HCT116 (cell line): ENCODE data around the gene APOM. TPM values are rescaled to one million over a fixed set of nuclear protein-coding genes. Genes with fewer than 3 reads are reported as not detected.

Experiments used
- ATAC-seq: fragments of 200-7000 bp; cut with Tn5 transposase; 2 replicates; pipeline ENCODE4 v1.9.1; 2020; ENCODE audit warnings: mild to moderate bottlenecking, moderate library complexity
- BruUV-seq: library from RNA; stranded (reverse); fragments of 400-500 nt; replicated peaks from 2 replicates; lab custom pipeline; 2021; lab: Mats Ljungman, UMichigan
- CTCF ChIA-PET: fragments of 300-600 bp; sonication (Branson Sonifier 250); formaldehyde crosslinking; loops from one replicate; lab custom pipeline; 2021; ENCODE audit warnings: antibody characterized with exemption; lab: Charles Lee
- POLR2A ChIA-PET: fragments of 300-600, 350-600 bp; sonication (Branson Sonifier 250); formaldehyde crosslinking; loops from one replicate; lab custom pipeline; 2021; ENCODE audit warnings: antibody characterized with exemption; lab: Charles Lee
- RAD21 ChIA-PET, 2 experiments: fragments of 300-600 bp; sonication (Branson Sonifier 250); formaldehyde crosslinking; loops; one replicate each; lab custom pipeline; 2023; ENCODE audit warnings: low total read pairs in 2 of 2; ENCODE audit not compliant: uncharacterized antibody in 2 of 2, unreplicated experiment in 2 of 2, low non-redundant PET in 1 of 2; lab: Charles Lee
- DNase-seq: peaks from one replicate; pipeline ENCODE4 v3.0.0-alpha.2; 2010; ENCODE audit warnings: low read depth, low spot score
- H2AFZ ChIP-seq: fragments of 200-600 bp; shearing (Covaris generic), sonication (generic); 2 replicates; pipeline ENCODE4 v1.6.1; 2017; ENCODE audit warnings: low read depth, mixed run types, mixed read lengths, antibody characterized with exemption, low read length; ENCODE audit not compliant: poor library complexity, severe bottlenecking
- H3K27ac ChIP-seq: 2 replicates; pipeline ENCODE4 v1.5.1; 2012; ENCODE audit warnings: low read depth, low read length
- H3K27me3 ChIP-seq: fragments of 200-600 bp; sonication (generic); 2 replicates; pipeline ENCODE4 v1.6.1; 2016; ENCODE audit warnings: mixed run types, low read length, mixed read lengths; ENCODE audit not compliant: insufficient read depth
- H3K36me3 ChIP-seq, 2 experiments: fragments of 200-500 bp in 1 of 2; fragments of 200-600 bp in 1 of 2; sonication (Bioruptor generic) in 1 of 2; sonication (generic) in 1 of 2; 2 replicates each; pipeline versions ENCODE4 v1.5.1 to v1.6.1; 2014 to 2016; ENCODE audit warnings: low read length in 2 of 2, inconsistent platforms in 1 of 2, mixed read lengths in 1 of 2, mixed run types in 1 of 2; ENCODE audit not compliant: insufficient read depth in 2 of 2, control insufficient read depth in 1 of 2
- H3K4me1 ChIP-seq, 2 experiments: fragments of 200-600 bp in 1 of 2; sonication (generic) in 1 of 2; 2 replicates each; pipeline versions ENCODE4 v1.5.1 to v1.6.1; 2012 to 2017; ENCODE audit warnings: low read length in 2 of 2, inconsistent platforms in 1 of 2, mild to moderate bottlenecking in 1 of 2, mixed read lengths in 1 of 2, mixed run types in 1 of 2, moderate library complexity in 1 of 2; ENCODE audit not compliant: insufficient read depth in 2 of 2, control insufficient read depth in 1 of 2
- H3K4me2 ChIP-seq: fragments of 200-600 bp; sonication (generic); 2 replicates; pipeline ENCODE4 v1.6.1; 2017; ENCODE audit warnings: mixed run types, low read length, mixed read lengths
- H3K4me3 ChIP-seq, 2 experiments: fragments of 200-600 bp in 1 of 2; sonication (generic) in 1 of 2; replicated peaks in 1 of 2; 2 replicates each; pipeline ENCODE4 v1.5.1; 2011 to 2016; ENCODE audit warnings: low read length in 2 of 2, control low read depth in 1 of 2, low read depth in 1 of 2, mild to moderate bottlenecking in 1 of 2, mixed read lengths in 1 of 2, mixed run types in 1 of 2
- H3K79me2 ChIP-seq: fragments of 200-600 bp; sonication (generic); 2 replicates; pipeline ENCODE4 v1.6.1; 2017; ENCODE audit warnings: mild to moderate bottlenecking, mixed run types, low read length, moderate library complexity, mixed read lengths; ENCODE audit not compliant: insufficient read depth
- H3K9ac ChIP-seq: fragments of 200-600 bp; sonication (generic); 2 replicates; pipeline ENCODE4 v1.6.1; 2016; ENCODE audit warnings: low read length, mixed read lengths
- H3K9me2 ChIP-seq: fragments of 200-600 bp; sonication (generic), shearing (Covaris generic); 2 replicates; pipeline ENCODE4 v1.6.1; 2017; ENCODE audit warnings: mixed run types, mild to moderate bottlenecking, moderate library complexity; ENCODE audit not compliant: insufficient read depth
- H3K9me3 ChIP-seq, 2 experiments: fragments of 200-500 bp in 1 of 2; fragments of 200-600 bp in 1 of 2; sonication (Bioruptor generic) in 1 of 2; sonication (generic) in 1 of 2; 2 replicates each; pipeline ENCODE4 v1.6.1; 2014 to 2017; ENCODE audit warnings: low read length in 2 of 2, mixed read lengths in 2 of 2, inconsistent platforms in 1 of 2, low read depth in 1 of 2, mild to moderate bottlenecking in 1 of 2, mixed run types in 1 of 2, moderate library complexity in 1 of 2; ENCODE audit not compliant: control insufficient read depth in 1 of 2, insufficient read depth in 1 of 2
- H4K20me1 ChIP-seq: fragments of 200-600 bp; sonication (generic), shearing (Covaris generic); 2 replicates; pipeline ENCODE4 v1.6.1; 2017; ENCODE audit warnings: mixed run types, mild to moderate bottlenecking, moderate library complexity; ENCODE audit not compliant: insufficient read depth
- EGR1 ChIP-seq: IDR thresholded peaks from 2 replicates; pipeline ENCODE4 v1.6.1; 2012; ENCODE audit warnings: low read depth
- POLR2AphosphoS5 ChIP-seq: IDR thresholded peaks from 2 replicates; pipeline ENCODE4 v1.6.1; 2011; ENCODE audit warnings: mild to moderate bottlenecking, low read depth, low read length, moderate library complexity
- SIN3A ChIP-seq: IDR thresholded peaks from 2 replicates; pipeline ENCODE4 v1.6.1; 2012; ENCODE audit warnings: low read depth
- SP1 ChIP-seq: IDR thresholded peaks from 2 replicates; pipeline ENCODE4 v1.6.1; 2012; ENCODE audit warnings: low read depth
- SRF ChIP-seq: IDR thresholded peaks from 2 replicates; pipeline ENCODE4 v1.6.1; 2012; ENCODE audit warnings: low read depth
- intact Hi-C: fragments of 100-400 bp; cut with micrococcal nuclease; formaldehyde crosslinking; loops from 2 replicates; pipeline ENCODE4 v1.10.0; 2022
- total RNA-seq: library from RNA; stranded (reverse); gene quantifications from one replicate; pipeline ENCODE4 v1.2.1, GENCODE V29; 2021; ENCODE audit not compliant: unreplicated experiment
- TF ChIP-seq, protein P1 (sequence below): IDR thresholded peaks from 2 replicates; pipeline ENCODE4 v1.6.1; 2011; ENCODE audit warnings: mild to moderate bottlenecking, low read length, moderate library complexity; ENCODE audit not compliant: insufficient replicate concordance; ENCODE audit errors: extremely low read depth

The APOM gene
- total RNA-seq, 1 experiment from 2014 or later = 2.2 TPM

DNA sequence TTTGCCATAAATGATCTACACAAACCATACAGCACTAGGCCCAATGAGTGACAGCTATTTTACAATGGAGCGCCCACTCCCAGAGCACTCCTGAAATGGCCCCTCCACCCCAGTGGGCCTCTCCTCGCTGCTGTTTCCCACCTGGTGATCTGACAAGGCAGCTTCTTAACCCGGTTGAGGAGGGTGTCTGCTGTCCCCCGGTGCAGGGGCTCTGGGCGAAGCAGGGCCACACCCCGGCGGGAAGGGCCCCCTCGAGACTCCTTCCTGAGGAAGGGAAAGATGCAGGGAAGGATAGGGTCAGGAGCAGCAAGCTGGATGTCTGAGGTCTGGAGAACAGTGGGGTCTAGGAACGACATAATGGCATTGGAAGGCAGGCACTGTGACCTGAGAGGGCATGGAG, 37.2 kb downstream of the APOM start (continued):
- TF ChIP-seq, protein P1, sequence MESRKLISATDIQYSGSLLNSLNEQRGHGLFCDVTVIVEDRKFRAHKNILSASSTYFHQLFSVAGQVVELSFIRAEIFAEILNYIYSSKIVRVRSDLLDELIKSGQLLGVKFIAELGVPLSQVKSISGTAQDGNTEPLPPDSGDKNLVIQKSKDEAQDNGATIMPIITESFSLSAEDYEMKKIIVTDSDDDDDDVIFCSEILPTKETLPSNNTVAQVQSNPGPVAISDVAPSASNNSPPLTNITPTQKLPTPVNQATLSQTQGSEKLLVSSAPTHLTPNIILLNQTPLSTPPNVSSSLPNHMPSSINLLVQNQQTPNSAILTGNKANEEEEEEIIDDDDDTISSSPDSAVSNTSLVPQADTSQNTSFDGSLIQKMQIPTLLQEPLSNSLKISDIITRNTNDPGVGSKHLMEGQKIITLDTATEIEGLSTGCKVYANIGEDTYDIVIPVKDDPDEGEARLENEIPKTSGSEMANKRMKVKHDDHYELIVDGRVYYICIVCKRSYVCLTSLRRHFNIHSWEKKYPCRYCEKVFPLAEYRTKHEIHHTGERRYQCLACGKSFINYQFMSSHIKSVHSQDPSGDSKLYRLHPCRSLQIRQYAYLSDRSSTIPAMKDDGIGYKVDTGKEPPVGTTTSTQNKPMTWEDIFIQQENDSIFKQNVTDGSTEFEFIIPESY = no peak
- TF ChIP-seq EGR1 = no peak

DNA sequence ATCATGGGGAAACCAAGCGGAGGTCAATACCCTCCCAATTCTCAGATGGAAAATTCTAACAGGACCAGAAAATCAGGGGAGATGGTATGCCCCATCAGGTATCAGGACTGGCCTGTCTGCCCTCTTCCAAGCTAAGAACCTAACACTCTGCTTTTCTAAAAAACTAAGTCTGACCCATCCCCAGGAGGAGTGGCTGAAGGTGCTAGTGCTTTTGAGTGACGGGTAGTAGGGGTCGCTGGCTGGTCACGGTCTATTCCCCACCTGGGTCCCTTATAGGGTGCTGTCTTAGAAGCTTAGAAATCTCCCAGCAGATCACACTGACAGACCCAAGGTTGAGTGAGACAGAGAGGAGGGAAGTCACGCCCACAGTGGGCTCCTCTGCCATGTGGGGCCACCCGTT, 37.8 kb downstream of the APOM start:
- Histone ChIP-seq H3K4me3 (no peak overlapping the region), H3K36me3 (peaks cover 16 to 17% of the 10 kb centered on the region in 2 experiments; a peak in 3 of 4 replicates), H3K9me3 (no peaks in the 10 kb centered on the region), H4K20me1 (no peaks in the 10 kb centered on the region), H3K9ac (no peak overlapping the region), H3K4me2 (no peak overlapping the region), H3K79me2 (no peaks in the 10 kb centered on the region), H3K9me2 (no peaks in the 10 kb centered on the region), H2AFZ (no peak overlapping the region), H3K27me3 (no peaks in the 10 kb centered on the region), H3K27ac (no peak overlapping the region), H3K4me1 (peaks cover 11 to 16% of the 10 kb centered on the region in 2 experiments)
- intact Hi-C loops = no loop called here
- POLR2A ChIA-PET = no interaction called here
- CTCF ChIA-PET = interaction anchor here (0.7 kb wide), 1 partner anchor 76 kb away, joined by 3 read pairs; no protein-coding TSS in a partner anchor
- DNase-seq (no peak), ATAC-seq (no peak)
- RAD21 ChIA-PET = no interaction called here
- no TSS peak for BruUV-seq
- TF ChIP-seq POLR2AphosphoS5 (no peak), SP1 (no peak), SIN3A (no peak), EGR1 (no peak), SRF (no peak)
- TF ChIP-seq, protein P1 = no peak
